HG03196 (cell line): Measurements from ENCODE around the gene WDR70.
"Not testable (repeated sequence)": the region's sequence is repeated elsewhere in the genome, so short reads cannot be mapped to it uniquely, and the experiment has no call there.

ENCODE experiments used
- ATAC-seq: cut with Tn5 transposase; IDR thresholded peaks from one replicate; pipeline ENCODE4 v1.9.1; 2021; ENCODE audit not compliant: unreplicated experiment

WDR70 gene

GRCh38 chr5:37787742-37788141, 408.6 kb downstream of the WDR70 start:
- ATAC-seq, result no peak

GRCh38 chr5:37789991-37790390, 410.9 kb downstream of the WDR70 start:
- ATAC-seq, result no peak

DNA sequence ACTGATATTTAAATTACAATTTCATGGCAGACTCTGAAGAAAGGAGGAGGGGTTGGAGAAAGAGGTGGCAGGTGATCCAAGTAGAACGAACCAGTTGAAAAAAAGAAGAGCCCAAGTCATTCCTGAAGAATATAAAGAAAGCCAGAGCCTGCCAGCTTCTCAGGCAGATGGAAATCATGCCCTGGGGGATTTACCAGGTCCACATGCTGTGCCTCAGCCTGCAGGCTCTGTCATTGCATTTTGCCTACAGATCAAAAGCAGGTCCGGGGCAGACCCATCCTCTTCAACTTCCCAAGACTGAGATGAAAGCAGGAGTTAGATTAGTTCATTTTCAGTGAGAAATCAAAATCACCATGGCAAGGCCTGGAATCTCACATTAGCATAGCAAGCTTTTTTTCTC, 412.2 kb downstream of the WDR70 start:
- no peak for ATAC-seq

DNA sequence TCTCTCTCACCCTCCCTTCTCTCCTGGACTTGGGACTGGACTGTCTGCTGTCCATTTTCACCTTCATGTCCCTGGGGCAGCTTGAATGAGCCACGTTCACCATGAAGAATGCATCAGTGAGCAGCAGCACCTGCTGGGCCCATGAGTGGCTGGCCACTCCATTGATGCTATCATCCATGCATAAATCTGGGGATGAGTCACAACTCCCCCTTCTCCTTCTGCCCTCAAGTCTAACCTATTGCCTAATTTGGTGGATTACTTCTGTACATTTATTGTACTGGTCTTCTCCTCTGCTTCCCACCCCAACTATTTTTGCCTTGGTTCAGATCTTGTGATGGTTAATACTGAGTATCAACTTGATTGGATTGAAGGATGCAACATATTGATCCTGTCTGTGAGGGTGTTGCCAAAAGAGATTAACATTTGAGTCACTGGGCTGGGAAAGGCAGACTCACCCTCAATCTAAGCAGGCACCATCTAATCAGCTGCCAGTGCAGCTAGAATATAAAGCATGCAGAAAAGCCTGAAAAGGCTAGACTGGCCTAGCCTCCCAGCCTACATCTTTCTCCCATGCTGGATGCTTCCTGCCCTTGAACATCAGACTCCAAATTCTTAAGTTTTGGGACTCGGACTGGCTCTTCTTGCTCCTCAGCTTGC, 414.0 kb downstream of the WDR70 start:
- ATAC-seq, result no peak

DNA sequence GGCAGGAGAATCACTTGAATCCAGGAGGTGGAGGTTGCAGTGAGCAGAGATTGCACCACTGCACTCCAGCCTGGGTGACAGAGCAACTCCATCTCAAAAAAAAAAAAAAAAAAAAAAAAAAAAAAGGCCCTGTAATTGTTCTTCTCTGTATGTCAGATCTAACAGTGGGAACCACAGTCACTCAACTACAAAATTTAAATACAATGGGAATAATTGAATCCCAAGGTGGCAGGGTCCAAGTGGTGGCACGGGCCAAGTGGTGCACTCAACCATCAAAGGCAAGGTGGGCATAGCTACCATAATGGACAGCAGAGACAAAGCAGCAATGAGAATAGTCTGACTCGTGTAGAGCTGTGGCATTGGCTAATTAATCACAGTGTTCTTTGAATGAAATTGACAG, 416.2 kb downstream of the WDR70 start:
- ATAC-seq, result not testable (repeated sequence)

DNA sequence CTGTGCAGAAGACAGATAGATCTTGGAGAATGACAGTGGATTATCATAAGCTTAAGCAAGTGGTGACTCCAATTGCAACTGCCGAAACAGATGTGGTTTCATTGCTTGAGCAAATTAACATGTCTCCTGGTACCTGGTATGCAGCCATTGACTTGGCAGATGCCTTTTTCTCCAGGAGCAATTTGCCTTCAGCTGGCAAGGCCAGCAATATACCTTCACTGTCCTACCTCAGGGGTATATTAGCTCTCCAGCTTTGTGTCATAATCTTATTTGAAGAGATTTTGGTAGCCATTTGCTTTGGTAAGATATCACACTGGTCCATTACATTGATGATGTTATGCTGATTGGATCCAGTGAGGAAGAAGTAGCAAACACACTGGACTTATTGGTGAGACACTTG, 417.3 kb downstream of the WDR70 start:
- ATAC-seq, result not testable (repeated sequence)

GRCh38 chr5:37799865-37800421, 420.8 kb downstream of the WDR70 start:
- ATAC-seq, result no peak

DNA sequence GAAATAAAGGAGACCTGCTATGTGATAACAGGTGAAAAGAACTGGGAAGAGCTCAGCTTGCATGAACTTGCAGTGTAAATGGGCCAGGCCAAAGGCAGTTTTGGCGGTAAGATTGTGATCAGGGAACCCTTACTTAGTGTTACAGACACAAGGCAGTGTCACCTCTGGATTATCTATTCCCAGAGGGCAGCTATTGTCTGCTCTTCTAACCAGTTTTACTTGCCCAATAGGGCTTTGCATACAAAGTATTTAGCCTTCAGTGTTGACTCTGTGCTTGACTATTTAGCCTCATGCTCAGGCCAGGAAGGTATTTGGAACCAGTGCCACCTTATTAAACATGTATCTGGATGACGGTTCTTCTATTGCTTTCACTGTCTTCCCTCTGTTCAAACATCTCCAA, 422.4 kb downstream of the WDR70 start:
- ATAC-seq, result no peak
